ENCODE data around the gene MEST.
"Not testable (repeated sequence)": the region's sequence is repeated elsewhere in the genome, so short reads cannot be mapped to it uniquely, and the experiment has no call there.

- TF ChIP-seq SMC3 (conservative IDR thresholded peaks at IDR 0.05; ENCODE audit: poor library complexity); REST (IDR thresholded peaks at IDR 0.05; ENCODE audit: borderline replicate concordance); CTCF (IDR thresholded peaks at IDR 0.05; ENCODE audit: poor library complexity, severe bottlenecking); EP300 (conservative IDR thresholded peaks at IDR 0.05; ENCODE audit: poor library complexity, severe bottlenecking); POLR2AphosphoS5 (IDR thresholded peaks at IDR 0.05); EZH2 (IDR thresholded peaks at IDR 0.05; ENCODE audit: borderline replicate concordance, insufficient read depth, low read length, poor library complexity, severe bottlenecking); RAD21 (conservative IDR thresholded peaks at IDR 0.05); TAF1 (IDR thresholded peaks at IDR 0.05; ENCODE audit: low read depth): not testable (repeated sequence)
Observed at GRCh38 chr7:130451344-130451743, 40.5 kb upstream of the MEST start.
